Measurements from ENCODE around the gene ANKRD33B. TPM values are rescaled to one million over a fixed set of nuclear protein-coding genes. Genes with fewer than 3 reads are reported as not detected.
"Not testable (repeated sequence)": the region's sequence is repeated elsewhere in the genome, so short reads cannot be mapped to it uniquely, and the experiment has no call there.

ANKRD33B gene
- total RNA-seq, 1 donor from 2014 or later = 0.83 TPM

DNA sequence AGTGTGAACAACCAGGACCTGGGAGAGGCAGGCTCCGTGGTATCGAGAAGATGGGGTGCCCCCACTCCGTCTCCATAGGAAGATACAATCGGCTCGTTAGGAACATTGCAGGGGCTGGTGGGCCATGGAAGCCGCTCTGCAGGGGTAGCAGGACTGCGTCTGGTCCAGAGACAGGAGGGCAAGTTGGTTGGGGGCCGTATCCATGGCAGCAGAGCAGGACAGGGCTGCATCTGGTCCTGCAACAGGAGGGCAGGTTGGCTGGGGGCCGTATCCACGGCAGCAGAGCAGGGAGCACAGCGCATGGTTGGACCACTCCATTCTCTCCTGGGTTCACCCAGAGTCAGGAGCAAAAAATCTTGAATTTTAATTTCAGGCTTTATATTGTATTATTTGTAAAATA, 98.2 kb downstream of the ANKRD33B start:
- H3K27me3 Mint-ChIP-seq (ENCODE audit: unreplicated experiment) = no peaks in the 10 kb centered on the region
- no peak overlapping the region for H3K4me3 Mint-ChIP-seq (ENCODE audit: unreplicated experiment)
- no peaks in the 10 kb centered on the region for H3K9me3 Mint-ChIP-seq (ENCODE audit: unreplicated experiment)
- H3K27ac Mint-ChIP-seq (ENCODE audit: unreplicated experiment) = no peak overlapping the region
- no peaks in the 10 kb centered on the region for H3K36me3 Mint-ChIP-seq (ENCODE audit: unreplicated experiment)
- H3K4me1 Mint-ChIP-seq (ENCODE audit: unreplicated experiment) = no peaks in the 10 kb centered on the region
- TF ChIP-seq, protein P1, sequence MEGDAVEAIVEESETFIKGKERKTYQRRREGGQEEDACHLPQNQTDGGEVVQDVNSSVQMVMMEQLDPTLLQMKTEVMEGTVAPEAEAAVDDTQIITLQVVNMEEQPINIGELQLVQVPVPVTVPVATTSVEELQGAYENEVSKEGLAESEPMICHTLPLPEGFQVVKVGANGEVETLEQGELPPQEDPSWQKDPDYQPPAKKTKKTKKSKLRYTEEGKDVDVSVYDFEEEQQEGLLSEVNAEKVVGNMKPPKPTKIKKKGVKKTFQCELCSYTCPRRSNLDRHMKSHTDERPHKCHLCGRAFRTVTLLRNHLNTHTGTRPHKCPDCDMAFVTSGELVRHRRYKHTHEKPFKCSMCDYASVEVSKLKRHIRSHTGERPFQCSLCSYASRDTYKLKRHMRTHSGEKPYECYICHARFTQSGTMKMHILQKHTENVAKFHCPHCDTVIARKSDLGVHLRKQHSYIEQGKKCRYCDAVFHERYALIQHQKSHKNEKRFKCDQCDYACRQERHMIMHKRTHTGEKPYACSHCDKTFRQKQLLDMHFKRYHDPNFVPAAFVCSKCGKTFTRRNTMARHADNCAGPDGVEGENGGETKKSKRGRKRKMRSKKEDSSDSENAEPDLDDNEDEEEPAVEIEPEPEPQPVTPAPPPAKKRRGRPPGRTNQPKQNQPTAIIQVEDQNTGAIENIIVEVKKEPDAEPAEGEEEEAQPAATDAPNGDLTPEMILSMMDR (IDR thresholded peaks at IDR 0.05) = no peak
- no peak for DNase-seq (ENCODE audit: extremely low spot score, unreplicated experiment)

DNA sequence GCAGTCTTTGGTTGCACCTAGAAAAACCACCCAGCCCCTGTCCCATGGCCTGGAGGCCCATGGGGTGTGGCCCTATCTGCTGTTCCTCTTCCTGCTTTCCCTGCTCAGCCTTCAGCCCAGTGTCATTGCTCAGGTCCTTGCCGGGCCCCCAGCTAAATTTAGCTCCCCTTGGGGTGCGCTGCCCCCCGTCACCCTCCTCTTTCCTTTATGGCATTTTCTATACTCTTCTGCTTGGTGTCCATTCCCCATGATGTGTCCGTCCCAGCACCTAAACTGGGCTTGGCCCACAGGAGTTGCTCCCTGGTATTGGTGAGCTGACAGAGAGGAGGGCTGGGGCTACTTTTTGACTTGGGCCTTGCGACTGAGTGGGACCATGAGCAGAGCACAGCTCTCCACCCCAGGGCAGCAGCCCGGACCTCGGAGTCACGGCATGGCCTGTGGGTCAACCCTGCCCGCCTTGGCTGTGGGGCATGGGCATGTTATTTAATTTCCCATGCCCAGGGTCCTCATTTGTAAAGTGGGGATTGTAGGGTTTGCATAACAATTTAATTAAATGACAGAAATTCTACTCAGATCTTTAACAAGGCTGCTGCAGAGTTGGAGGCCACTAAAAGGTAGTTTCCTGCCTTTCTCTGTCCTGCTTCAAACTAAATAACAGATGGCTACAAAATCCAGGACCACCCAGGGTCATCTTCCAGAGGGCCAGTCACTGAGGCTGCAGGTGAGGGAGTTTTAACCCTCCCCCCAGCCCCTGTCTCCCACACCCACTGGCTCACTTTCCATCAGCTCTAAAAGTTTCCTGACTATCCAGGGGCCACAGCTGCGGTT, 99.0 kb downstream of the ANKRD33B start:
- no peaks in the 10 kb centered on the region for H3K36me3 Mint-ChIP-seq (ENCODE audit: unreplicated experiment)
- no peaks in the 10 kb centered on the region for H3K27me3 Mint-ChIP-seq (ENCODE audit: unreplicated experiment)
- no peaks in the 10 kb centered on the region for H3K4me1 Mint-ChIP-seq (ENCODE audit: unreplicated experiment)
- H3K27ac Mint-ChIP-seq (ENCODE audit: unreplicated experiment) = no peak overlapping the region
- H3K4me3 Mint-ChIP-seq (ENCODE audit: unreplicated experiment) = no peak overlapping the region
- TF ChIP-seq, protein P1 (IDR thresholded peaks at IDR 0.05) = no peak
- no peaks in the 10 kb centered on the region for H3K9me3 Mint-ChIP-seq (ENCODE audit: unreplicated experiment)
- no peak for DNase-seq (ENCODE audit: extremely low spot score, unreplicated experiment)

DNA sequence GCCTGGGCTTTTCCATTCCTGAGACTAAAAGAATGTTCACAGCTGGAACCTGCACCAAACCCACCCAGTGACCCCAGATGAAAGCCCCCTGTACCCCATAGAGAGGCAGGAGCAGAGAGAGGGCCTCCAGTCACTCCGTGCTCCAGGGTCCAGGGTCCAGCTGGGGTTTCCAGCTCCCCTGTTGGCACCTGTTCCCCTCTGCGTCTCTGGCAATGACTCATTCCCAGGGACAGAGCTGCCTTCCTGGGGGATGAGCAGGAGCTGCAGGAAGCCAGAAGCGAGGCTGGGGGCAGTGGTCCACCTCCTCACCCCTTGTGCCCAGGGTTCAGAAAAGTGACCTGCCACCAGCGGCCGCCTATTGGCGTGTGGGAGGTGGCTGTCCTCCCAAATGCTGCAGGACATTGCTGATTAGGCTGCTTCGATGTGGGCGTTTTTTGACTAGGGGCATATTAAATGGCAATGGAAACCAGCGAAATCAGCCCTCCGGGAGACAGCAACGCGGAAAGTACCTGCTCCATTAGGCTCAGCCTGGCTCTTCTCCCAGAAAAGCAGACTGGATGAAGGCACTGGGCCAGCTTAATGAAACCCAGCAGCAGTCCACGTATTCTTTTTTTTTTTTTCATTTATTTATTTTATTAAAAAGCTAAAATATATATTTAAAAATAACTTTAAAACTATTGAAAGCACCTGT, 99.8 kb downstream of the ANKRD33B start:
- Mint-ChIP-seq H3K27me3 (ENCODE audit: unreplicated experiment) (no peaks in the 10 kb centered on the region), H3K36me3 (ENCODE audit: unreplicated experiment) (no peaks in the 10 kb centered on the region), H3K4me1 (ENCODE audit: unreplicated experiment) (no peaks in the 10 kb centered on the region), H3K4me3 (ENCODE audit: unreplicated experiment) (no peak overlapping the region), H3K9me3 (ENCODE audit: unreplicated experiment) (no peaks in the 10 kb centered on the region), H3K27ac (ENCODE audit: unreplicated experiment) (no peak overlapping the region)
- TF ChIP-seq, protein P1 (IDR thresholded peaks at IDR 0.05) = no peak
- no peak for DNase-seq (ENCODE audit: extremely low spot score, unreplicated experiment)

DNA sequence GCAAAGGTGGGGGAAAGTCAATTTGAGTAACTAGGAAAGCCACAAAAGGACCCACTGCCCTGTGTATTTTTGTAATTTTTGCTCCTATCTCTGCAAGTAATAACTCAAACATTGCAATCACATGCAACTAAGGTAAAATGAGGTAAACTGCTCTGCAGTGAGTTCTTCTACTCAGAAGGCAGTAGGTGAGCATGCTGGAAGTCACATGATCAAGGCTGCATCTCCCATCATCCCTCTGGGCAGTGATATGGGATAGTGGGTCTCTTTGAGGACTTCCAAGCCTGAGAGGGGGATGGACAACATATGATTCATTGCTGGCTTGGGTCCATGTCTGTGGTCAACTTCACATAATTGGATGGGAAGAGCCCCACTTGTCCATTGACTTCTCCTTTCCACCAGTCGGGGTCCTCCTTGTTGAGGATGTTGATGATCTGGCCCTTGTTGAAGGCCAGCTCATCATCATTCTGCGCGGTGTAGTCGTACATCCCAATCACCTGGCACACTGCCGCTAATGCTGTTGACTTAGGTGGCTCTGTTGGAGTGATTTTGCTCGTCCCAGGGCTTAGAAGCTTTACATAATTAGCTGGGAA, 100.4 kb downstream of the ANKRD33B start:
- not testable (repeated sequence) for H3K27ac Mint-ChIP-seq (ENCODE audit: unreplicated experiment); DNase-seq (ENCODE audit: extremely low spot score, unreplicated experiment); H3K36me3 Mint-ChIP-seq (ENCODE audit: unreplicated experiment); H3K4me1 Mint-ChIP-seq (ENCODE audit: unreplicated experiment); H3K4me3 Mint-ChIP-seq (ENCODE audit: unreplicated experiment); H3K27me3 Mint-ChIP-seq (ENCODE audit: unreplicated experiment); H3K9me3 Mint-ChIP-seq (ENCODE audit: unreplicated experiment)

DNA sequence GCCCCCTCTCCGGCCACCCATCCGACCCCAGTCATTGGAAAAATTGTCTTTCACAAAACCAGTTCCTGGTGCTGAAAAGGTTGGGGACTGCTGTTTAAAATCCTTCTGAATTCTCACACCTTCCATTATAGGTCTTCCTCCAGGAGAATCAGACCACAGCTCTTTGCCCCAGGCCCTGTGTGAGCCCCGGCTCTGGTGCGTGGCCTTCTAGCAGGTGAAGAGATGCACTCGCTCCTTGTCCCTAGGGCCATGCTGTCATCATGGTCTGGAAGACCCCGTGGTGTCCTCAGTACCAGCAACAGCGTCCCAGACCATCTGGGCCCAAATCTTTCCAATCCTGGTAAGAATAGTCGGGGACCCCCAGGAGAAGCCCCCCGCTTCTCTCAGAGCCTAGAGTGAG, 101.9 kb downstream of the ANKRD33B start:
- H3K4me1 Mint-ChIP-seq (ENCODE audit: unreplicated experiment) = no peaks in the 10 kb centered on the region
- H3K9me3 Mint-ChIP-seq (ENCODE audit: unreplicated experiment) = no peaks in the 10 kb centered on the region
- H3K27ac Mint-ChIP-seq (ENCODE audit: unreplicated experiment) = no peak overlapping the region
- DNase-seq (ENCODE audit: extremely low spot score, unreplicated experiment) = no peak
- no peak overlapping the region for H3K4me3 Mint-ChIP-seq (ENCODE audit: unreplicated experiment)
- TF ChIP-seq, protein P1 (IDR thresholded peaks at IDR 0.05) = no peak
- no peaks in the 10 kb centered on the region for H3K36me3 Mint-ChIP-seq (ENCODE audit: unreplicated experiment)
- peaks cover 1% of the 10 kb centered on the region for H3K27me3 Mint-ChIP-seq (ENCODE audit: unreplicated experiment)

Data from osteocyte (in vitro differentiated cells).